ENCODE measurements around the gene TRAPPC6A. TPM values are rescaled to one million over a fixed set of nuclear protein-coding genes. Genes with fewer than 3 reads are reported as not detected.

Gene TRAPPC6A
- total and polyA plus RNA-seq, 2 of the 13 experiments (the other 11 are each of a cell fraction or from before 2014, with no cell fraction given) = 6.5 to 21.0 TPM

DNA sequence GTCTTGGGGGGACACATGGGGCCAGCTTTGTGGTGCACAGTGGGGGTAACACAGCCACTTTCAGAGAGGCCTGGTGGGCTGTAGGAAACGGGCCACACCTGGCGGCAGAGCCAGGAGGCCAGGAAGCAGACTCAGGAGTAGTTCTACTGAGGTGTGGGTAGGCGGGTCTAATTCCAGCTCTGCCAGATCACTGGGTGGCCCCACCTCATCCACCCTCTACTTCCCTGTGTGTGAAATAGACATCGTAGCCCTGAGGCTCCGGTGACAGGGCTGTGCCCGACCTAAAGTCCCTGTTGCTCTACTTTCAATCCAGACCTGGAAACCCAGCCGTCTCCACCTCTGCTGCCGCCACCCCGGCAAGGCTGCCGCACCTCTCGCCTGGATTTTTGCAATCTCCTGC lies 21.3 kb downstream of the TRAPPC6A start:
- no peaks in the 10 kb centered on the region for H3K9me3 ChIP-seq (ENCODE audit: low read length)
- peak overlapping the region in 1 of 3 experiments; percentile 9; a peak in 1 of 6 replicates for H3K4me3 ChIP-seq (replicated peaks in 1 of 3; ENCODE audit: insufficient read depth in 1 of 3, low read depth in 2 of 3, low read length in 3 of 3)
- TF ChIP-seq RBFOX2 (IDR thresholded peaks at IDR 0.05; ENCODE audit: low read depth, low read length) (no peak), ZNF781 (CRISPR knock-in tag; IDR thresholded peaks at IDR 0.05; ENCODE audit: borderline replicate concordance, not compliant biosample characterization) (no peak), GRHL1 (CRISPR knock-in tag; conservative IDR thresholded peaks at IDR 0.05) (no peak), NFAT5 (CRISPR knock-in tag; IDR thresholded peaks at IDR 0.05) (no peak), MXI1 (IDR thresholded peaks at IDR 0.05; ENCODE audit: borderline replicate concordance, low read depth, low read length) (no peak), SNAI1 (CRISPR knock-in tag; IDR thresholded peaks at IDR 0.05; ENCODE audit: borderline replicate concordance) (no peak), NRL (CRISPR knock-in tag; IDR thresholded peaks at IDR 0.05; ENCODE audit: borderline replicate concordance) (no peak)
- H3K4me2 ChIP-seq (ENCODE audit: low read depth, low read length) = peak overlapping the region; percentile 58
- peaks cover 12 to 58% of the 10 kb centered on the region in 2 experiments; a peak in 4 of 5 replicates for H3K27me3 ChIP-seq (ENCODE audit: control insufficient read depth in 1 of 2, insufficient read depth in 2 of 2, low read length in 2 of 2)
- peaks cover 82% of the 10 kb centered on the region for H3K4me1 ChIP-seq (ENCODE audit: insufficient read depth, low read length)
- H4K20me1 ChIP-seq (ENCODE audit: insufficient read depth, low read length) = no peaks in the 10 kb centered on the region
- ChIA-PET POLR2A (no interaction called here), CTCF (ENCODE audit: low intra/inter-chr PET ratio, low total read pairs) (no interaction called here)
- no peak overlapping the region for H3K27ac ChIP-seq (ENCODE audit: extremely low read length, insufficient read depth, low read length)
- FAIRE-seq = no peak
- intact Hi-C loops (cut with micrococcal nuclease; ENCODE audit: unreplicated experiment) = no loop called here
- DNase-seq (ENCODE audit: low spot score) = no peak
- ATAC-seq = no peak
- H3K36me3 ChIP-seq (replicated peaks in 1 of 2; ENCODE audit: control insufficient read depth in 1 of 2, insufficient read depth in 2 of 2, low read length in 2 of 2) = no peaks in the 10 kb centered on the region
- H3K9ac ChIP-seq (ENCODE audit: insufficient read depth, low read depth, low read length) = no peak overlapping the region
- no TSS peak for BruUV-seq (replicated peaks)
- in situ Hi-C loops (cut with HindIII; ENCODE audit: extremely low pct_ligation_motif_present, low pct_unique_long_range_greater_than_20kb) = no loop called here
- no peak overlapping the region for H2AFZ ChIP-seq (ENCODE audit: low read length)
- WGBS (ENCODE audit: low lambda C conversion rate) = 3% methylated on average over 5 of the region's 11 CpGs
- no peaks in the 10 kb centered on the region for H3K79me2 ChIP-seq (ENCODE audit: insufficient read depth, low read length)

Data from HepG2 (cell line).